ENCODE measurements around the gene SLC1A1. TPM values are rescaled to one million over a fixed set of nuclear protein-coding genes. Genes with fewer than 3 reads are reported as not detected.

SLC1A1 gene
- total RNA-seq, 1 experiment from 2014 or later = 71.6 TPM

DNA sequence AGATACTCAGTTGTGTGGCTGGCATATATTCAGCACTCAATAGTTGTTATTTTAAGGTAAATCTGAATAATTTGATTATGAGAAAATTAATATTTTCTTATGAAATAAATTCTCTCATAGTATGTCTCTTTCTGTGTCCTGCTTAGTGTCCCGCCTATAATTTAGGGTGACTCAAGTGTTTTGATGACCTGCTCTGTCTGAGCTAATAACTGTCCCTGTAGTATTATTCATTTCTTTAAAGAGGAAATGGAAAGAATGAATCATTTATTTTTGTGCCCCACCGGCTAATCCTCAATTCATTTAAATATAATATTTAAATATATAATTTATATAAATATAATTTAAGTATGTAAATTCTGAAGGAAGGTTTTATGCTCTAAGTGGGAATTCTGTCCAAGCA is 4.1 kb downstream of the SLC1A1 start:
- Mint-ChIP-seq H3K27me3 (ENCODE audit: unreplicated experiment) (no peaks in the 10 kb centered on the region), H3K9me3 (ENCODE audit: low read depth, unreplicated experiment) (no peaks in the 10 kb centered on the region), H3K27ac (ENCODE audit: unreplicated experiment) (peak overlapping the region; percentile 54), H3K4me3 (ENCODE audit: low read depth, unreplicated experiment) (peak overlapping the region; percentile 86), H3K4me1 (ENCODE audit: low read depth, unreplicated experiment) (peaks cover 40% of the 10 kb centered on the region), H3K36me3 (ENCODE audit: insufficient read depth, unreplicated experiment) (peaks cover 46% of the 10 kb centered on the region)
- intact Hi-C loops (cut with micrococcal nuclease; ENCODE audit: unreplicated experiment) = loop anchor here (10.0 kb wide), 1 partner anchor 50 kb away; no protein-coding TSS in a partner anchor
- TF ChIP-seq, protein P1, sequence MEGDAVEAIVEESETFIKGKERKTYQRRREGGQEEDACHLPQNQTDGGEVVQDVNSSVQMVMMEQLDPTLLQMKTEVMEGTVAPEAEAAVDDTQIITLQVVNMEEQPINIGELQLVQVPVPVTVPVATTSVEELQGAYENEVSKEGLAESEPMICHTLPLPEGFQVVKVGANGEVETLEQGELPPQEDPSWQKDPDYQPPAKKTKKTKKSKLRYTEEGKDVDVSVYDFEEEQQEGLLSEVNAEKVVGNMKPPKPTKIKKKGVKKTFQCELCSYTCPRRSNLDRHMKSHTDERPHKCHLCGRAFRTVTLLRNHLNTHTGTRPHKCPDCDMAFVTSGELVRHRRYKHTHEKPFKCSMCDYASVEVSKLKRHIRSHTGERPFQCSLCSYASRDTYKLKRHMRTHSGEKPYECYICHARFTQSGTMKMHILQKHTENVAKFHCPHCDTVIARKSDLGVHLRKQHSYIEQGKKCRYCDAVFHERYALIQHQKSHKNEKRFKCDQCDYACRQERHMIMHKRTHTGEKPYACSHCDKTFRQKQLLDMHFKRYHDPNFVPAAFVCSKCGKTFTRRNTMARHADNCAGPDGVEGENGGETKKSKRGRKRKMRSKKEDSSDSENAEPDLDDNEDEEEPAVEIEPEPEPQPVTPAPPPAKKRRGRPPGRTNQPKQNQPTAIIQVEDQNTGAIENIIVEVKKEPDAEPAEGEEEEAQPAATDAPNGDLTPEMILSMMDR (IDR thresholded peaks at IDR 0.05; ENCODE audit: unreplicated experiment) = no peak
- CTCF ChIA-PET = no interaction called here
- DNase-seq = no peak
- BruUV-seq (replicated peaks) = no TSS peak

DNA sequence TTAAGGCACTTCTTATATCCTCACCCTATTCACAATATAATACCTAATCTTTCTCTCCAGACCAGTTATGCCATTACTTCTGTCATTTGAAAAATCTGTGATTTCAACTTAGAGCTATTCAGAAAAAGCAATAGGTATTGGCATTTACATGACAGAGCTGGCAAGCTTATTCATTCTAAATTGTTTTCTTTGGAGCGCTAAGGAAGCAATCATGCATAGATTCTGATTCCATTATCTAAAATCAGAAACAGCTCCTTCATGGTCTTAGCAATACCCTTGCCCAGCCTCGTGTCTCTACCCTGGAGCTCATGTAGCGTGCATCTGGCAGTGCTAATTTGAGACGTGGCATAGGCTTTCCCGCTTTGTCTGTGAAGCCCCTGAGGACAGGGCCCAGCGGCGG is 4.5 kb downstream of the SLC1A1 start:
- Mint-ChIP-seq H3K27ac (ENCODE audit: unreplicated experiment) (no peak overlapping the region), H3K4me1 (ENCODE audit: low read depth, unreplicated experiment) (peaks cover 40% of the 10 kb centered on the region), H3K4me3 (ENCODE audit: low read depth, unreplicated experiment) (peak overlapping the region; percentile 86), H3K27me3 (ENCODE audit: unreplicated experiment) (no peaks in the 10 kb centered on the region), H3K9me3 (ENCODE audit: low read depth, unreplicated experiment) (no peaks in the 10 kb centered on the region), H3K36me3 (ENCODE audit: insufficient read depth, unreplicated experiment) (peaks cover 41% of the 10 kb centered on the region)
- no peak for DNase-seq
- TF ChIP-seq, protein P1 (IDR thresholded peaks at IDR 0.05; ENCODE audit: unreplicated experiment) = no peak
- intact Hi-C loops (cut with micrococcal nuclease; ENCODE audit: unreplicated experiment) = loop anchor here (10.0 kb wide), 1 partner anchor 50 kb away; no protein-coding TSS in a partner anchor
- CTCF ChIA-PET = no interaction called here
- BruUV-seq (replicated peaks) = no TSS peak

DNA sequence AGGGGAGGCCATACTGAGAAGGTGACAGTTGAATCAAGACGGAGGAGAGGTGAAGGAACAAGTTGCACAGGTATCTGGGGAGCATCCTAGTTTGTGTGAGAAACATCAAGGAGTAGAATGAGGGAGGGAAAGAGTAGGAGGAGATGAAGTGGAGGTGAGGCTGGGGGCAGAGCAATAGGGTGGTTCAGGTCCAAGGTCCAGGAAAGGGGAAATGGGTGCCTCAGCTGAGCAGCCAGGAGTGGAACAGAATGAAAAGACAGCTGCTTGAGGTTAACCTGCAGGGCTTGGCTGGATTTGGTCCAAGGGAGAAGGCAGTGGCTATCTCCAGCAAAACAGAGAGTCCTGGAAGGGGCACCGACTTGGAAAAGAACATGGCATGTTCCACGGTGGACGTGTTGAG is 5.3 kb downstream of the SLC1A1 start:
- TF ChIP-seq, protein P1 (IDR thresholded peaks at IDR 0.05; ENCODE audit: unreplicated experiment) = no peak
- no TSS peak for BruUV-seq (replicated peaks)
- CTCF ChIA-PET = no interaction called here
- H3K4me1 Mint-ChIP-seq (ENCODE audit: low read depth, unreplicated experiment) = peaks cover 43% of the 10 kb centered on the region
- H3K4me3 Mint-ChIP-seq (ENCODE audit: low read depth, unreplicated experiment) = peak overlapping the region; percentile 86
- H3K36me3 Mint-ChIP-seq (ENCODE audit: insufficient read depth, unreplicated experiment) = peaks cover 39% of the 10 kb centered on the region
- H3K27me3 Mint-ChIP-seq (ENCODE audit: unreplicated experiment) = no peaks in the 10 kb centered on the region
- intact Hi-C loops (cut with micrococcal nuclease; ENCODE audit: unreplicated experiment) = loop anchor here (10.0 kb wide), 1 partner anchor 49 kb away; no protein-coding TSS in a partner anchor
- H3K27ac Mint-ChIP-seq (ENCODE audit: unreplicated experiment) = peak overlapping the region; percentile 68
- no peaks in the 10 kb centered on the region for H3K9me3 Mint-ChIP-seq (ENCODE audit: low read depth, unreplicated experiment)
- DNase-seq = no peak

DNA sequence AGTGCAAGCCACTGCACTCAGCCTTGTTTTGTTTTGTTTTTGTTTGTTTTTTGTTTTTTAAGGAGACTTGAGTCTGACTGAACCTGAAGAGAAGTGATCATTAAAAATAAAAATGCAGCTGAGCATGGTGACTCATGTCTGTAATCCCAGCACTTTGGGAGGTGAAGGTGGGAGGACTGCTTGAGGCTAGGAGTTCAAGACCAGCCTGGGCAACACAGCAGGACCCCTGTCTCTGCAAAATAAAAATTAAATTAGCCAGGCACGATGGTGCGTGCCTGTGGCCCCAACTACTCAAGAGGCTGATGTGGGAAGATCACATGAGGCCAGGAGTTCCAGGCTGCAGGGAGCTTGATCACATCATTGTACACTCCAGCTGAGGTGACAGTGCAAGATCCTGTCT is 6.2 kb downstream of the SLC1A1 start:
- Mint-ChIP-seq H3K27me3 (ENCODE audit: unreplicated experiment) (no peaks in the 10 kb centered on the region), H3K4me1 (ENCODE audit: low read depth, unreplicated experiment) (peaks cover 47% of the 10 kb centered on the region), H3K36me3 (ENCODE audit: insufficient read depth, unreplicated experiment) (peaks cover 39% of the 10 kb centered on the region), H3K9me3 (ENCODE audit: low read depth, unreplicated experiment) (no peaks in the 10 kb centered on the region), H3K4me3 (ENCODE audit: low read depth, unreplicated experiment) (peak overlapping the region; percentile 86), H3K27ac (ENCODE audit: unreplicated experiment) (peak overlapping the region; percentile 68)
- no peak for DNase-seq
- intact Hi-C loops (cut with micrococcal nuclease; ENCODE audit: unreplicated experiment) = loop anchor here (10.0 kb wide), 1 partner anchor 48 kb away; no protein-coding TSS in a partner anchor
- BruUV-seq (replicated peaks) = no TSS peak
- TF ChIP-seq, protein P1 (IDR thresholded peaks at IDR 0.05; ENCODE audit: unreplicated experiment) = no peak
- CTCF ChIA-PET = no interaction called here
